ENCODE data around the gene TDRD7.

- TF ChIP-seq REST (IDR thresholded peaks at IDR 0.05) (no peak), ZFP36 (IDR thresholded peaks at IDR 0.05; ENCODE audit: borderline replicate concordance, partially characterized antibody) (no peak), CTCF (IDR thresholded peaks at IDR 0.05) (no peak), RAD21 (conservative IDR thresholded peaks at IDR 0.05 in 1 of 2, IDR thresholded peaks at IDR 0.05 in 1 of 2) (no peak), NFE2L2 (conservative IDR thresholded peaks at IDR 0.05; ENCODE audit: low read length) (no peak), MAX (IDR thresholded peaks at IDR 0.05) (no peak), USF2 (IDR thresholded peaks at IDR 0.05) (no peak), RFX5 (IDR thresholded peaks at IDR 0.05) (no peak), JUNB (IDR thresholded peaks at IDR 0.05) (no peak)
Measured at GRCh38 chr9:97363661-97364299, 48.1 kb upstream of the TDRD7 start.

Data from A549 (cell line).